GM19328 (cell line): ENCODE data around the gene SPAG5.

Experiments
- ATAC-seq: cut with Tn5 transposase; IDR thresholded peaks from one replicate; pipeline ENCODE4 v1.9.1; 2021; ENCODE audit warnings: mild to moderate bottlenecking, moderate library complexity; ENCODE audit not compliant: unreplicated experiment

The SPAG5 gene

GRCh38 chr17:28573966-28574480 is 24.8 kb downstream of the SPAG5 start:
- no peak for ATAC-seq

- no peak for ATAC-seq
These were observed 25.3 kb downstream of the SPAG5 start for GRCh38 chr17:28573521-28573920.

- no peak for ATAC-seq
These were observed 25.8 kb downstream of the SPAG5 start for GRCh38 chr17:28573040-28573380.

GRCh38 chr17:28572259-28573039 is 26.4 kb downstream of the SPAG5 start:
- no peak for ATAC-seq

GRCh38 chr17:28571361-28572122 is 27.3 kb downstream of the SPAG5 start, which contains the start of gene PIGS:
Gene PIGS, minus strand, starts transcription at chr17:28571524. Its CDS starts 28 bp downstream, at chr17:28571496.
- ATAC-seq: peak; percentile 86

- ATAC-seq: peak; percentile 18
These were observed 28.0 kb downstream of the SPAG5 start for GRCh38 chr17:28570716-28571360.

- no peak for ATAC-seq
These were observed 29.4 kb downstream of the SPAG5 start for GRCh38 chr17:28569446-28569845.

- ATAC-seq: no peak
These were observed 31.2 kb downstream of the SPAG5 start for GRCh38 chr17:28567604-28568003.

- no peak for ATAC-seq
These were observed 35.4 kb downstream of the SPAG5 start for GRCh38 chr17:28563475-28563874.

GRCh38 chr17:28555022-28555421 is 43.8 kb downstream of the SPAG5 start:
- no peak for ATAC-seq

- ATAC-seq: no peak
These were observed 44.3 kb downstream of the SPAG5 start for GRCh38 chr17:28554565-28554964.

GRCh38 chr17:28553000-28553505 is 45.8 kb downstream of the SPAG5 start:
- ATAC-seq: no peak

GRCh38 chr17:28552176-28552999 is 46.4 kb downstream of the SPAG5 start, which contains the start of gene UNC119:
Gene UNC119, minus strand, starts transcription at chr17:28552624. Its CDS starts 67 bp downstream, at chr17:28552557.
- peak; percentile 51 for ATAC-seq

GRCh38 chr17:28551421-28552175 is 47.2 kb downstream of the SPAG5 start:
- ATAC-seq: no peak

GRCh38 chr17:28550858-28551257 is 48.0 kb downstream of the SPAG5 start:
- ATAC-seq: no peak

GRCh38 chr17:28549236-28550132 is 49.3 kb downstream of the SPAG5 start:
- ATAC-seq: no peak

- no peak for ATAC-seq
These were observed 50.3 kb downstream of the SPAG5 start for GRCh38 chr17:28548417-28549130.
